ENCODE data around the gene SGSM2.

Gene SGSM2

DNA sequence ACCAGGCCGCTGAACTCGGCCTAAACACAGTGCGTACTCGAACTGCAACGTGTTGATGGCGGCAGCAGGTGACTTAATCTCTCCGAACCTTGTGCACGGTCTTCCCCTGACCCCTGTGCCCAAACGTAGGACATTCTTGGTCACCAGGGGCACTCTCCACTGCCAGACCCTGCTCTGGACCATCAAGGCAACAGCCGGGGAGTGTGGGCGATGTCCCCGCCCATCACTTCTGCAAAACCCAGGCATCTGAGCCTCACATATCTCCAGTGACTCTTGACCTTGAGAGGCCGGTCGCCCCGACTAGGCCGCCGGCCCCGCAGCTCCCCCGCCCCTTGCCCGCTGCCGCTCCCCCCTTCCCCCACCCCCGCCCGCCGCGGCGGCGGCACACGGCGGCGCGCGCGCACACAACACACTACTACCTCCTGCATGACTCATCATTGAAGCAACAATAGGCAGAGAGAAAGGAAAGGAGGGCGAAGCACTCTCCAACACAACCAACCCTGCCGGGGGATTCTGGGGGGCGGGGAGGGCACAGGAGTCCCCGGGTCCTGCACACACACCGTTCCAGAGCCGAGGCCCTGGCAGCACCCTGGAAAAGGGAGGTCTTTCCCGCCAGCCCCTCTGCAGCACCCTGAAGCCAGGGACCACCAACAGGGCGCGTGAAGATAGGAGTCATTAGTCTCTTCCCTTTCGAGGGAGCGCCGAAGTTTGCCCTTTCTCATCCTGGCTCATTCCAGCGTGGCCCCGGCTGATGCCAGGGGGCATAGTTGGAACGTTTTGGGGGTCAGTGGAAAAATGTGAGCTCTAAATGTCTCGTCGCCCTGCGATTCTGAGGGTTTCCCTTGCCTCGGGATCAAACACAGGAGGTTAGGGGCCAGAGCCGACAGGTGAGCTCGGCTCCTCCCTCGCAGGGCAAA, 61.6 kb downstream of the SGSM2 start:
- no peak for DNase-seq (ENCODE audit: low spot score)

DNA sequence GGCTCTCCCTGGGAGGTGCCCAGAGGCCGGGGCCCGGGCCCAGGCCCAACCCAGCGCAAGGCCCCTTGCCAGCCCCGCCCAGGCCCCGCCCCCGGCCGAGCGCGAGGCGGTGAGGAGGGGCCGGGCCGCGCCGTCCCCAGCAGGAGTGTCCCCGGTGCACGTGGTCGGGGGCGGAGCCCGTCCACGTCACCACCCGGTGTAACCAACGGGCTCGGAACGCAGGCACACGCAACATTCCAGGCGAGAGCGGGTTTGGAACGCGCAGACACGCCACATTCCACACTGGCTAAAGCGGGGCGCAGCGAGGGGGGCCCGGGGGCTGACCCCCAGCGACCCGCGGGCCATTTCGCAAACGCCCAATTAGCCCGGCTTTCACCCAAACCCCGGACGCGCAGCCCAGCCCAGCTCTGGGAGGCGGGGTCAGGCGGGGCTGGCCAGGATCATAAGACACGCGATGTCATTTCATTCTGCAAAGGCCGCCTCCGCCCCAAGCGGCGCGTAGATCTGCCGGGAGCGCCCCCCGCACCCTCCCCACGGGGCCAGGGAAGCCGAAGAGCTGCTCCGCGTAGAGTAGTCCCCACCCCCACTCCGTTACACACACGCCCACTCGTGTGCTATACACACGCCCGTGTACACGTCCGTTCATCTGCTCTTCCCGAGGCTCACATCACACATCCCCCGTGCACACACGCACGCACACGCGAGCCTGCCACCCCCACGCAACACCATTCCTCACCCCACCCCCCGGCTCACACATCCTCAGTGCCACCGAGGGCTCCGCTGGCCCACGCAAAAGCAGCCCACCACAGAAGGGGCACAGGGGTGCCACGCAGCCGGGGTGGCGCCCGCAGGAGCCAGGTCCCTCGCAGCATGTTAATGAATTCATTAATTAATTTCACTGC, 62.5 kb downstream of the SGSM2 start:
- peak; percentile 94 for DNase-seq (ENCODE audit: low spot score)

DNA sequence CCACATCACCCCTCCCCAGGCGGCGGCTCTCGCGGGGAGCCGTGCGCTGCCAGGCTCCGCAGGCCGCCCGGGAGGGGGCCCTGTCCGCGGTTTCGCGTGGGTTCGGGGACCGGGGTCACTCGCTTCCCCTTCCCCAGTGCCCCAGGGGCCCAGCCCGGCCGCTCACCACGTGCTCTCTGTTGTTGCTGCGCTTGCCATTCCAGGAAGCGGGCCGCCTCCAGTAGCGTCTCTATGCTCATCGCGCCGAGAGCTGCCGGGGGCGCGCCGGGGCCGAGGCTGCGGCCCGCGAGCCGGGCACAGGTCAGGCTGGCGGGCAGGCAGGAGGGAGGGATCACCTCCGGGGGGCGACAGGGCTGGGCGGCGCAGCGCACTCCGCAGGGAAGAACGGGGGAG, 63.2 kb downstream of the SGSM2 start:
- peak; percentile 61 for DNase-seq (ENCODE audit: low spot score)

DNA sequence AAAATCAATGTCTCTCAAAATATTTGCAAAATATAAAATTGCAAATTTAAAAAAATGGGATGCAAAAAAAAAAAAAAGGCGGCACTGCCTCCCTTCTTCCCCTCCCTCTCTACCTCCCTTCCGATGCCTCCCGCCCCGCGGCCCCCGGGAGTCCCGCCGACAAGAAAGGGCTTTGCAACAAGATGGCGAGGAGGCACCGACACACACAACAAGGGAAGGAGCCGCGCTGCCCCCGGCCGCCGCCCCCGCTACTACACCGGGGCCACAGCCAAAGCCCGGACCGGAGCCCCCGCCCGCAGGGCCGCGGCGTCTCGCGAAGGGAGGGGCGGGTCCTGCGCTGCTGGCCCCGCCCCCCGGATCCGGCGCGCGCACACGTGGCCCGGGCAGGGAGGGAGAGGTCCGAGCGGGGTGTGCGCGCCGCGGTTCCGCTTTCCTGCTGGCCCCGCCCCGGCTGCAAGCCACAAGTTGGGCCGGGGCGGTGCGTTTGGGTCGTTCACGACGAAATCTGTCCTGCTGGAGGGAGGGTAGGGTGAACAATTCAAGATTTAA, 63.6 kb downstream of the SGSM2 start, which contains the start of gene MNT:
MNT (minus strand) TSS at position 184 of the 549 bp plus-strand sequence. CDS start 348 bp downstream, outside the sequence.
- peak; percentile 95 for DNase-seq (ENCODE audit: low spot score)

DNA sequence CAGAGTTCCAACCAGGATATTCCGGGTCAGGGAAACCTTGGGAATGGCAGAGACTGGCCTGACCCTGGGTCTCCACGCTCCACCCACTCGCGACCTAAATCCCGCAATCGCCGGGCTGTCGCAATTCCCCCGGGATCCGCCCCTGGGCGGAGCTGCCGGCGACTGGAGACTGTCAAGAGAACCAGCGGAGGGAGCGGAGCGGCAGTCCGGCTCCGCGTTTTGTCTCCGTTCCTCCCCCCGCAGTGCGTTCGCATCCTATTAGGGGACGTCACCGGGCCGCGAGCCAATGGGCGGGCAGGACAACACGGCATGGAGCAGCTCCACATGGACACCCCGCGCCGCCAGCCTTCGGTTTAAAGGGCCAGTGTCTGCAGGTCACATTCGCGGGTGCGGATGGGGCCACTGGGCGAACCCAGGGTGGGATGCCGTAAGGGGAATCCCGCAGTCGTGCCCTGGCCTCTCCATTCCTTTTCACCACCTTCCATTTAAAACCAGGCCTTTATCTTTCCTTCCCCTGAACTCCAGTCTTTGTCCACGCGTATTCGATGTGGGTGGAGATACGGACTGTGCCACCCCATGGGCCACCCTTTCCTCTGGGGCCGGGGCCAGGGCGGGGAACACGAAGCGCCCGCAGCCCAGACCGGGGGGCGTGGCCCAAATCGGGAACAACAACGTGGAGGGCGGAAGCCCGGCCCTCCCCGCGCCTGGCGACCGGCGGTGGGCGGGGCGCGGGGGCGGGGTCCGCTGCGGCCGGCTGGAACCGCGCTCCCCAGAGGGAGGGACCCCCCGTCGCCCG, 64.3 kb downstream of the SGSM2 start:
- peak; percentile 97 for DNase-seq (ENCODE audit: low spot score)

DNA sequence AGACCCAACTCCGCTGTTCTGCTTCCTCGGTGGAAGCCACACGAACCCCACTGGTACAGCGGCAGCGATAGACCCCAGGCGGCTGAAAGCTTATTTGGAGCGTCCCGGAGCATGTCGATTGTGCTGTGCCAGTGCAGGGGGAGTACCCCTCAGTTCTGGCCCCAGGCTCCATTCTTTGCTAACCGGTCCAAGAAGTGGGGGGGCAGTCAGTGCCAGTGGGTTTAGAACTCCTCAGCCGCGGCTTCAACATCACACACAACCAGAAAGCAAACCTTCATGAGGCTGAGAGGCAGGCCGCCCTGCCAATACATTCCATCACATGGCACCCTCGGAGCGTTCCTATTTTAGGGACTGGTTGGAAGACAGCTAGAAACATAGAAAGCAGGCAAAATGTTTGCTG, 65.2 kb downstream of the SGSM2 start:
- DNase-seq (ENCODE audit: low spot score): no peak

DNA sequence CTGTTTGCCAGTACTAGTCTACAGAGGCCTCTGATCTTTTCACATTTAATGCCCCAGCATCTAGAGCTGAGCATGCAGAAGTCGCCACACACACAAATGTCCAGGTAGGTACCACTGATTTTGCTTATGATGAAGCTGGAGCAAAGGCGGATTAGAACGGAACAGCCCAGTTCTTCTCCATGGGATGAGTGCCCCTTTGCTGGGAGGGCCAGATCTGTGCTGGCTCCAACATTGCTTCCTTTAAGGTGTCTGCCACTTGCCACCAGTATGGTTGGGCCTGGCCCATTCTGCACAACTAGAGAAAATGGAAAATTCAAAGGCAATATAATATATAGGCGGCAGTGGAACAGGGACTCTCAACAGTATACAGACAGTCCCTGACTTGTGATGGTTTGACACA, 65.7 kb downstream of the SGSM2 start:
- no peak for DNase-seq (ENCODE audit: low spot score)

DNA sequence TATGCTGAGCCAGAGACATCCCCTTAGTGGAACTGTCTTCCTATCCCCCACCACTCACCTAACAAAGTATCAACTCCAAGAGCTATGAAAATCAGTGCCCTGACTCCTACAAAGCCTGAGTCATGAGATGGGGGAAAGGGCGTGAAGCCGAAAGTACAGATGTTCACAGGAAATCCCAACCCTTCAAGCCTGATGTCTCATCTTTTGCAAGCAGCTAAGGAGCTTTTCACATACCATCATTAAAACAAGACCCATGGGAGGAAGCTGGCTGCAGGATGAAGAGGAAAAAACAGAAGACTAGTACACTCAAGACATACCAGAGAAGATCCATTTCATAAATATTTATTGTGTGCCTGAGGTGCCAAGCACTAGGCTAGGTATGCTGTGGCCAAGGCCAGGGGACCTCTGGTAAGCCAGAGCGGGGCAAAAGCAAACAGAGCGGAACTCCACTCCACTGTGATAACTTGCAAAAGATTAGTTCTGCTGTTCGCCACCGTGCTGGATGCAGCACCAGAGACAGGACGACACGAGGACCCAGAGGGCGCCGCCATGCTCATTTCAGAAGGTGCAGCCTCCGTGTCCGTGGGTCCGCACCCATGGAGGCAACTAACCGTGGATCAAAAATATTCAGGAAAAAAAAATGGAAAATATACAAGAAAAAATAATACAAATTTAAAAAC, 68.1 kb downstream of the SGSM2 start:
- DNase-seq (ENCODE audit: low spot score): no peak

DNA sequence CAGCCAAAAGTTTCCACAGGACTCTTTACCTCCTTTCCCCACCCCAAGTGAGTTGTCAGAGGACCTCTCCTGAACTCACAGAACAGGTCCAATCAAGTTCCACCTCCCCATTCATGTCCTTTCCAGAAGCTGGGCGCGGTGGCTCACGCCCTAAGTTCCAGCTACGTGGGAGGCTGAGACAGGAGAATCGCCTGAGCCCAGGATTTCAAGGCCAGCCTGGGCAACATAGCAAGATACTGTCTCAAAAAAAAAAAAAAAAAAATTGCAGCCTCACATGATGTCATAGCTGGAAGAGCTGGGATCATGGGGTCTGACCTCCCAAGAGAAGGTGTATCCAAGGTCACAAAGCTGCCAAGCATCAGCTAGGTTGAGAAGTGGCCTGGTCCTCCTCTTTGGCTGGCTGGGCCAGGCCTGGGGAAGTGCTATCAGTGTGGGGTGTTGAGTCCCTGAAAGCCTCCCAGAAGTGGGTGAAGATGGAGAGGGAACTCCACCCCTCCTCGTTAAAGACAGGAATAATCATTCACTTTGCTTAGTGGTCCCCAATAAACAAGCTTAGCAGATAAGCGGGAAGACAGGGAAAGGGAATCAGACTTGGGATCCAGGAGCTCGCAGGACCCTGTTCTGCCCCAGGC, 69.1 kb downstream of the SGSM2 start:
- DNase-seq (ENCODE audit: low spot score): no peak

DNA sequence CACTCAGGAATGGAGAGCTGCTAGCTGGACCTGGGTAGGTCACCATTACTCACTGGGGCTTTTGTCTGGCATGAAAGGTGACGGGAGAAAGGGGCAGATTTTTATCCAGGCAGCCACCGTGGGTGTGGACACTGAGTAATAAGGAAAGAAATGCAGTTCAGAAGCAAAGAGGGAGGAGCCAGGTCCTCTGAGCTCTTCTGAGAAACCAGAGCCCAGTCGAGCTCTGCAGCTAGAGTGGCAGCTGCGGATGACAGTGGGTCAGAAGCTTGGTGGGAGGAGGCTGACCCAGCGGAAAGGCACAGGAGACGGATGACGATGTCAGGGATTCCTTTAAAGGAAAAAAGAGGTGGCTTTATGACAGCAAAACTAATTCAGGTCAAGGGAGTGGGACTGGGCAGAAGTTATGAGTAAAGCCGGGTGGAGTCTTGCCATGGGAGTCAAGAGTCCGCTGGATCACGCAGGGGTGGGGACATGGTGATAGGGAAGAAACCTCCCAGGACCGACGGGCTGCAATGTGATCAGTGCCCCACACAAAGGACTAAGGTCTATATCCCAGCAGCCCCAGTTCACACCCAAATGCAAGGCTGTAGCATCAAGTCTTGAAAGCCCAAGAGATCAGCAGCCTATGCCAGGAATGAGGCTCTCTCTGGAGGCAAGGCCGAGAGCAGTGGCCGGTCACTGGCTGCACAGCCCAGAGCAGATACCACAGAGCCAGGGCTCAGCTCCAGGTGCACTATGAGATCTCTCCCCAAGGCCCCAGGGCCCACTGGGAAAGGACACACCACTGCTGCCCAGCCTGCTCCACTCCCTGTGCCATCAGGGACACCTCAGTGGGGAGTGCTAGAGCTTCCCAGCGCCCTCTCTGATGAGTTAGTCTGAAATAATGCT, 69.8 kb downstream of the SGSM2 start:
- no peak for DNase-seq (ENCODE audit: low spot score)

DNA sequence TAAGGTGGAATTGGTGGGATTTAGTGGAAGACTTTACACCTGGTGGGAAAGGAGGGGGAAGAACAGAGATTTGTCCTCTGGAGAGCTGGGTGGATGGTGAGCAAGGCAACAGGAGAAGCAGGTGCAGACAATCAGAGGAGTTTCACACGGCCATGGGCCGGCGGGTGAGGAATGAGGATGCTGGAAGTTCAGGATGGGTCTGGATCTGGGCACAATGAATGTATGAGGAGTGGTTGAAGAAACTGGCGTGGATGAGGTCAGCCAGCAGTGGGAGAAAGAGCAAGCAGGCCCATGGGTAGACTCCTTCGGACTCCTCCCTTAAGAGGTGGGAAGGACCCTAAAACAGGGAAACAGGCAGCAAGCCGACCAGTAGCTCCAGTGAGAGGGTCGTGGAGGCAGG, 73.7 kb downstream of the SGSM2 start:
- no peak for DNase-seq (ENCODE audit: low spot score)

DNA sequence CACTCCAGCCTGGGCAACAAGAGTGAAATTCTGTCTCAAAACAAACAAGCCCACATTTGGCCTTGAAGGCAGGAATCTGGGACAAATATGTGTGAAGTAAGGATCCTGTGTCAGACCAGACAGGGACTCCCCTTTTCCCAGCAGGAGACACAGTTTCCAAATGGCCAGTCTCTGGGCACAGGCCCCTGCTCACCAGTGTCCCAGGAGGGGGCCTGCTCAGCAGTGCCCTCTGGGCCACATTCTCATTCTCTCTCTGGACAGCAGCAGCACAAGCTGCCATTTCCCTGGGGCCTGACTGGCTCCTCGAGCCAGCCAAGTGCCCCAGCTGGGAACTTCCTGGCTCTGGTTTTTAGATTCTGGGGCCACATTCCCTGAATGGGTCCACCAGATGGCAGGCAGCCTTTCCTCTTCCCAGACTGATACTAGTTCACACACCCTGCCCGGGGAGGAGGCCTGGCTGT, 75.3 kb downstream of the SGSM2 start:
- DNase-seq (ENCODE audit: low spot score): no peak

DNA sequence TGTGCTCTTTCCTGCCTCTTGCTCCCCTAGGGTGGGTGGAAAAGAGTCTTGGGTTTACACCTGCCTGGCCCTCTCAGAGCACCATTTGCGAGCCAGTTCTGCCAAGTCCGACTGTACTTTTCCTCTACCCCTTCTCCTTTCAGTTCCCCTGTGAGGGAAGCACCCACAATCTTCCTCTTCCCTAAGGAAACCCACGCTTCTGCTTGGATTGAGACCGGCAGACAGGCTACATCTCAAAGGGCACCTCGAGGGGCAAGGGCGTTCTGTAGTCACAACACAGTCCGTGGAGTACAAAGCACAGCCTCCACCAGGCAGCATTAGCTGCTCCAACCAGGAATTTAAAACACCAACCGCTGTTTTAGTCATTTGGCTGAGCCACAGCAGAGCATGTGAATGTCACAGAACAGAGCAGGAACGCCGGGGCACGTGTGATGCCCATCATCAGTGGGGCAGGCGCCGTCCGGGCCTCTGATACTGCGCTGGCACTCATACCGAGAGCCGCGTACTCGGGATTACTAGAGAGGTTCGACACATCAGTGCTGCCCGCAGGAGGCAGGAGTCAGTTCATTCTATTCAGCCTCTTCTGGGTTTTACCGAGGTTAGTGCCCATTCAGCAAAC, 77.3 kb downstream of the SGSM2 start:
- DNase-seq (ENCODE audit: low spot score): no peak

DNA sequence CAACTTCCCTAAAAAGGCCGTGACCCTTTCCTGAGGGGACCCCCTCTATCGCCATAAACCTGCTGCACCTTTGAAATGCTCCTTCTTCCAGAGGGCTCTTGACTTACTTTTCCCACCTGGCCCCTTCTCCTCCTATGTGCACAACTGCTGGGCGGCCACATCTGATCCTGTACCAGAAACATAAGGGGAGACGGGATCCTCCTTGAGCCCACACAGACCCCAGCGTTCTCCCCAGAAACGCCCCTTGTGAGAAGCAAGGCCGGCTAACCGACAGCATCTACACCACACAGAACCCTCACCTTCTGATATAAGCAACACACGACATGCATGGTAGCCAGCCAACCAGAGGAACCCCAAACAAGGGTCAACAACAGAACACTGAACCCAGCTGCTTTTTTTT, 77.8 kb downstream of the SGSM2 start:
- no peak for DNase-seq (ENCODE audit: low spot score)

DNA sequence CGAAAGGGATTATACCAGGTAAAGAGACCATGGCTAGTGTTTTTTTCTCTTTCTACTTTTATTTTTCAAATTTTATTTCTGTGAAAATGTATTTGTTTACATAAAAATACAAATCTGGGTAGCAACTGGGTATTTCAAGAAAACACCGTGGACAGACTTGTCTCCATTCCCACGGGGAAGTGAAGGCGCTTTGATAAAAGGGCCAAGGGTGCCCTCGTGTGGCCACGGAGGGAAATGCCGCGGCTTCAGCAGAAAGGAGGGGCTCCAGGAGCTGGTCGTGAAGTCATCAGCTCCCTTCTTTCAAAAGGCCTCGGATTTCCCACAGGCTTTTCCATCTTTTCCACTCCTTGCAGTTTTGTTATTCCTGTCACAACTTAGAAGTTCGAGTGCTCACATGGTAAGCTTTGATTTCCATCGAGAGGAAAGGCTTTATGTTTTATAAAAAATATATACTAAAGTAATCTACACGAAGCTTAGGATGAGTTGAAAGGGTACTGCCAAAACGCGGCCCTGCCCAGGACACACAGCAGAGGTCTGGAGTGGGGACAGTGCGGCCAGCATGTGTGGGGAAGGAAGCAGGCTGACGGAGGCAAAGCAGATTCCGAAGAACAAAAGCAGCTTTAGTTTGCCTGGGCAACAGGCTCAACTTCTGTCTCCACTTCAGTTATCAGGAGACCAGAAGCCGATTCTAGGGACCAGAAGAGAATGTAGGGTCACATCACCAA, 78.9 kb downstream of the SGSM2 start:
- DNase-seq (ENCODE audit: low spot score): peak; percentile 82

DNA sequence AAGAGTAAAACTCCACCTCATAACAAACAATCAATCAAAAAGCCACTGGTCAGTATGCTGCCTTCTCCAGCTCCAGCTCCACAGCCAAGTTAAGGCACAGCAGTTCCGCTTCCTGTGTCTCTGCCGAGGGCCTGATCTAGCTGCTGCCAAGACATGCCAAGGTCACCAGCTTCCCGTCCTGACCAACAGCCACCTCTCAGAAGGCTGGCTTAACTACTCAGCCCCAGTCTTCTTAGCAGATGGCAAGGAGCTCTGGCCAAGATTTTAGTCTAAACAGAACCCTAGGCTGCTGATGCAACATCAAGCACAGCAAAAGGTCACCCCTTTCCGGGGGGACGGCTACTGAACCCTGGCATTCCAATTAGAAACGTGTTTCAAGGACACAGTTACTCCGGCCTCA, 81.3 kb downstream of the SGSM2 start:
- DNase-seq (ENCODE audit: low spot score): no peak

DNA sequence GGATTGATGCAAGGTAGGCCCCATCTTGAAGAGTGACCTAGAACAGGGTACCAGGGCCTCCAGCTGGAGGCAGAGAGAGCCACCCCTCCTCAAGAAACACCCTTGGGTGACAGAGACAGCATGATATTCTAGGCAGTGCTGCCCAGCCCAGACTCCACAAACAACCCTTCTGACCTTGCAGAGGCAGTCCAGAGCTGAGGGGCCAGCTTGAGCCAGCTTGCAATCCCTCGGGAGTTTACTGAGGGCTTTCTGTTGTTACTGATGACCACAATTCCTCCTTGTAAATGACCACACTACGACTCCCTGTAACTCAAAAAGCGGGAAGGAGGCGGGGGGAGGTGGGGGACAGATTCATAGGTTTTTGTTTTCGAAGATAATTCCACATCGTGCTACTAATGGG, 82.2 kb downstream of the SGSM2 start:
- no peak for DNase-seq (ENCODE audit: low spot score)

DNA sequence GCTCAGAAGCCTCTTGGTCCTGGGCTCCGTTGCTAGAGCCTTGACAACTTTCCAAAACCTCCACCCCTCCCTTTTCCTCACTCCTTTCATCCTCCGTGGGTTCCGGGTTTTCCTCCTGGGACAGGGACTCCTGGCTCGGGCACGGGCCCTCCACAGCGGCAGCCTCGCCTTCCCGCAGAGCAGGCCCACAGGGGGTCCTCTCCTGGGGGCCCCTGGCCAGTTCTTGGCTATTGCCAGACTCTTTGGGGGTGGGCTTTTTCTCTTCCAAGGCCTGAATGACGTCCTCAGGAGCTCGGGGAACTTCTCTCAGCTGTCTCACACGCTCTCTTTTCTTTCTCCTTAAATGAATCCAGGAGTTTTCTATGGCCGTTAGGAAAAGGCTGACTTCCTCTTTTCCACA, 82.9 kb downstream of the SGSM2 start:
- DNase-seq (ENCODE audit: low spot score): no peak

Measured in germinal center (tissue), 1 donor.